Endothelial cell of umbilical vein (primary cell): ENCODE results near the gene SORCS1. TPM values are rescaled to one million over a fixed set of nuclear protein-coding genes. Genes with fewer than 3 reads are reported as not detected.

ENCODE experiments used
- BruUV-seq: library from RNA; stranded (reverse); fragments of 400-500 nt; replicated peaks from 2 replicates; lab custom pipeline; 2021; lab: Mats Ljungman, UMichigan
- CTCF ChIA-PET: fragments of 300-600, 350-600 bp; sonication (Branson Sonifier 250); formaldehyde crosslinking; loops from one replicate; lab custom pipeline; 2021; ENCODE audit warnings: antibody characterized with exemption, inconsistent platforms; lab: Charles Lee
- POLR2A ChIA-PET: fragments of 300-600, 350-600 bp; sonication (Branson Sonifier 250); formaldehyde crosslinking; loops from one replicate; lab custom pipeline; 2021; ENCODE audit warnings: antibody characterized with exemption, inconsistent platforms; lab: Charles Lee
- DNase-seq: peaks from one replicate; pipeline ENCODE4 v3.0.0-alpha.2; 2011; ENCODE audit warnings: low read depth, low spot score
- FAIRE-seq: peaks from 2 replicates; lab custom pipeline; 2011; peaks lifted over from hg19 to GRCh38; lab: Jason Lieb, UNC
- H2AFZ ChIP-seq: 2 replicates; pipeline ENCODE4 v1.6.0; 2012; ENCODE audit warnings: low read depth, low read length, control low read depth, inconsistent platforms
- H3K27ac ChIP-seq: 2 replicates; pipeline ENCODE4 v1.5.1; 2011; ENCODE audit warnings: low read depth, mild to moderate bottlenecking, control low read depth, low read length, moderate library complexity; ENCODE audit not compliant: insufficient read depth
- H3K27me3 ChIP-seq, 2 experiments: 2 replicates each; pipeline versions ENCODE4 v1.6.0 to v1.6.1; 2011; ENCODE audit warnings: low read length in 2 of 2, mixed read lengths in 1 of 2; ENCODE audit not compliant: control insufficient read depth in 2 of 2, insufficient read depth in 2 of 2
- H3K36me3 ChIP-seq, 2 experiments: 2 replicates in 1 of 2; 3 replicates in 1 of 2; pipeline ENCODE4 v1.5.1; 2011; ENCODE audit warnings: low read length in 2 of 2, mild to moderate bottlenecking in 1 of 2, moderate library complexity in 1 of 2; ENCODE audit not compliant: control insufficient read depth in 2 of 2, insufficient read depth in 2 of 2; ENCODE audit errors: extremely low read depth in 1 of 2
- H3K4me1 ChIP-seq: 3 replicates; pipeline ENCODE4 v1.5.1; 2011; ENCODE audit warnings: mild to moderate bottlenecking, low read length; ENCODE audit not compliant: control insufficient read depth, insufficient read depth; ENCODE audit errors: extremely low read depth
- H3K4me2 ChIP-seq: 2 replicates; pipeline ENCODE4 v1.6.1; 2011; ENCODE audit warnings: low read length, control low read depth, mixed read lengths; ENCODE audit not compliant: insufficient read depth
- H3K4me3 ChIP-seq, 3 experiments: fragments of 200-600 bp in 1 of 3; sonication (generic), shearing (Covaris generic) in 1 of 3; replicated peaks in 1 of 3; 2 replicates each; pipeline ENCODE4 v1.5.1; 2011 to 2016; ENCODE audit warnings: control low read depth in 3 of 3, low read length in 3 of 3, mild to moderate bottlenecking in 2 of 3, inconsistent platforms in 1 of 3, low read depth in 1 of 3, moderate library complexity in 1 of 3; ENCODE audit not compliant: insufficient read depth in 1 of 3
- H3K79me2 ChIP-seq: 2 replicates; pipeline ENCODE4 v1.6.0; 2012; ENCODE audit warnings: low read length, inconsistent platforms; ENCODE audit not compliant: control insufficient read depth, insufficient read depth
- H3K9ac ChIP-seq: replicated peaks from 2 replicates; pipeline ENCODE3; 2011; ENCODE audit warnings: low read length, control low read depth; ENCODE audit not compliant: insufficient read depth; ENCODE audit errors: extremely low read depth
- H3K9me1 ChIP-seq: replicated peaks from 3 replicates; pipeline ENCODE4 v1.6.0; 2011; ENCODE audit warnings: mild to moderate bottlenecking, low read length; ENCODE audit not compliant: control insufficient read depth, insufficient read depth; ENCODE audit errors: extremely low read depth
- H3K9me3 ChIP-seq: replicated peaks from 2 replicates; pipeline ENCODE4 v1.5.1; 2012; ENCODE audit warnings: low read length, inconsistent platforms; ENCODE audit not compliant: control insufficient read depth, insufficient read depth
- H4K20me1 ChIP-seq: replicated peaks from 2 replicates; pipeline ENCODE3; 2011; ENCODE audit warnings: mild to moderate bottlenecking, low read length; ENCODE audit not compliant: control insufficient read depth, insufficient read depth; ENCODE audit errors: extremely low read depth
- EZH2 ChIP-seq: IDR thresholded peaks from 2 replicates; pipeline ENCODE4 v1.6.1; 2012; ENCODE audit warnings: borderline replicate concordance, low read depth, mild to moderate bottlenecking, moderate library complexity, low read length, inconsistent platforms; ENCODE audit not compliant: severe bottlenecking
- FOS ChIP-seq: IDR thresholded peaks from 2 replicates; pipeline ENCODE4 v1.6.1; 2011; ENCODE audit warnings: mild to moderate bottlenecking, low read length, moderate library complexity, borderline replicate concordance; ENCODE audit not compliant: insufficient read depth
- GATA2 ChIP-seq: IDR thresholded peaks from 2 replicates; pipeline ENCODE4 v1.7.0; 2011; ENCODE audit warnings: low read depth, mild to moderate bottlenecking, moderate library complexity, mixed read lengths, low read length; ENCODE audit not compliant: insufficient read length, insufficient read depth
- JUN ChIP-seq: IDR thresholded peaks from 2 replicates; pipeline ENCODE4 v1.6.1; 2011; ENCODE audit warnings: borderline replicate concordance, low read depth; ENCODE audit not compliant: insufficient read length, insufficient read depth
- MYC ChIP-seq: IDR thresholded peaks from one replicate; pipeline ENCODE4 v1.6.1; 2011; ENCODE audit warnings: mild to moderate bottlenecking, low read depth, low read length
- POLR2A ChIP-seq: IDR thresholded peaks from 2 replicates; pipeline ENCODE4 v1.6.1; 2012; ENCODE audit warnings: low read depth, mild to moderate bottlenecking, control low read depth, low read length
- POLR2AphosphoS5 ChIP-seq: IDR thresholded peaks from 2 replicates; pipeline ENCODE4 v1.6.1; 2012; ENCODE audit warnings: low read depth, mild to moderate bottlenecking, control low read depth, low read length, moderate library complexity; ENCODE audit not compliant: insufficient read depth
- dilution Hi-C: fragments of 300-500 bp; cut with MboI; formaldehyde crosslinking; loops from one replicate; pipeline ENCODE4 v1.15.0; 2019; ENCODE audit warnings: low sequenced_read_pairs; ENCODE audit not compliant: extremely low pct_ligation_motif_present
- intact Hi-C: fragments of 100-400 bp; cut with micrococcal nuclease; formaldehyde crosslinking; loops from one replicate; pipeline ENCODE4 v1.10.0; 2022
- polyA plus RNA-seq, 4 experiments: library from polyadenylated mRNA; depleted of rRNA in 3 of 4; stranded (reverse) in 3 of 4; unstranded in 1 of 4; fragments of >200 nt; gene quantifications; 2 replicates each; pipeline versions ENCODE4 v1.2.1 to v1.2.3, GENCODE V29; 2011 to 2012; ENCODE audit warnings: missing spikeins in 1 of 4
- total RNA-seq: library from RNA; stranded (reverse); gene quantifications from 2 replicates; pipeline ENCODE4 v1.2.3, GENCODE V29; 2021
- TF ChIP-seq, protein P1 (sequence below): IDR thresholded peaks from 2 replicates; pipeline ENCODE4 v1.6.1; 2011; ENCODE audit not compliant: insufficient read depth, insufficient read length
- TF ChIP-seq, protein P2 (sequence below), 2 donors: IDR thresholded peaks; 1 replicate in 1 of 2; 2 replicates in 1 of 2; pipeline ENCODE4 v1.5.1; 2011; ENCODE audit warnings: low read length in 2 of 2, mild to moderate bottlenecking in 2 of 2, moderate library complexity in 2 of 2, control low read depth in 1 of 2, inconsistent platforms in 1 of 2, low read depth in 1 of 2; ENCODE audit not compliant: insufficient read depth in 1 of 2; ENCODE audit errors: extremely low read depth in 1 of 2

Gene SORCS1
- total and polyA plus RNA-seq, 2 donors (not counting 3 experiments of a cell fraction or from before 2014, with no cell fraction given), result not detected

DNA sequence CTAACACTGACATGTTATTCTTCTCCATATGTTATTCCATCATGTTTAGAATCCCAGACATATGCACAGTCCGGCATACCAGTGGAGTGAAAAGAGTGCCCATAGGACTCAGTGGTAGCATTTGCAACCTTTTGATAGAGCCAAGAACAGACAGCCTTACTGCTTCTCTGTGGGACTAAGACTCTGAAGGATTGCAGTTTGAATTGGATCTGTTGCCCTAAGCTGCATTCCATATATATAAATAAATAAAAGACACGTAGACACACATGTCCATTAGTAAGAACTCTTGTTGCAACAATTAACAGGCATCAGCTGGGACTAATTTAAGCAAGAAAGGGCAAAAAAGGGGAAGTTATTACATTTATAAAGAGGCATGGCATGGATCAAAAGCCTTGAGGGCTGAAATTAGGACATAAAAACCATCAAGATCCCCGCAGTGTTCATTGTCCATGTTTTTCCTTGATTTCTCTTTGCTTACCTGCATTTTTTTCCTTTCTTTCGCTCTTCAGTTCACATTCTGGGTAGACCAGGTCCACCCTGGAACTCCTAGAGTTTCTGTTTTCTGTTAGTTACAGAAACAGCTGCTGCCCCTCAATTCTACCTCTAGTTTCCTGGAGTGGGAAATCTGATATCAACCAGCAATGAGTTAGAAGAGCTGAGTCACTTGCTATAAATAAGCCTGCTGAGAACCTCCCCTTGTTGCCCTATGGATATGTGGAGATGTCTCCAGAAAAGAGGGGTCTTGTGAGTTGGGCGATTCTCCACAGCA, 132.4 kb downstream of the SORCS1 start:
- ChIA-PET POLR2A (no interaction called here), CTCF (interaction anchor here (0.6 kb wide), 1 partner anchor 68 kb away, joined by 3 read pairs; no protein-coding TSS in a partner anchor)
- BruUV-seq, result no TSS peak
- Histone ChIP-seq H3K4me1 (no peaks in the 10 kb centered on the region), H3K4me2 (no peak overlapping the region), H3K9me3 (peaks cover 6% of the 10 kb centered on the region), H3K27me3 (no peaks in the 10 kb centered on the region), H2AFZ (no peak overlapping the region), H3K4me3 (no peak overlapping the region), H3K9me1 (no peaks in the 10 kb centered on the region), H3K36me3 (no peaks in the 10 kb centered on the region), H3K79me2 (no peaks in the 10 kb centered on the region), H3K27ac (no peak overlapping the region), H4K20me1 (no peaks in the 10 kb centered on the region), H3K9ac (no peak overlapping the region)
- TF ChIP-seq EZH2, result no peak
- TF ChIP-seq, protein P1, sequence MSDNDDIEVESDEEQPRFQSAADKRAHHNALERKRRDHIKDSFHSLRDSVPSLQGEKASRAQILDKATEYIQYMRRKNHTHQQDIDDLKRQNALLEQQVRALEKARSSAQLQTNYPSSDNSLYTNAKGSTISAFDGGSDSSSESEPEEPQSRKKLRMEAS, result no peak
- TF ChIP-seq POLR2AphosphoS5, result no peak
- no peak for TF ChIP-seq POLR2A
- DNase-seq, result no peak
- FAIRE-seq, result no peak
- intact Hi-C loops, result no loop called here
- dilution Hi-C loops, result no loop called here

DNA sequence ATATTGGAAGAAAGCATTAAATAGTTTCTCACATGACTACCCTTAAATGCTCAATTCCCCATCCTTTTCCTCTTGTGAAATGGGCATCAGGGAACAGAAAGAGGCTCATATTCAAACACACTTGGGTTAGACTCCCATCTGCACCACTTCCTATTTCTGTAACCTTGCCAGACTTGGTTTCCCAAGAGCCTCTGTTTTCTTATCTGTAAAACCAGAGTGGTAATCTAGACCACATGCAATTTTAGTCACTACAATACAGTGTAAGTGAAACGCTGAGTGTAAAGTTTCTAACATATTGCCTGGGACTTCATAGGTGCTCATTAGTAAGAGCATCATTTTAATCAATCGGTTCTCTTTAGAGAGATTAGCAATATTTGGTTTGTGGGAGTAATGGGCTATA, 136.3 kb downstream of the SORCS1 start:
- Histone ChIP-seq H3K27me3 (no peaks in the 10 kb centered on the region), H3K9me1 (no peaks in the 10 kb centered on the region), H4K20me1 (no peaks in the 10 kb centered on the region), H3K9me3 (peaks cover 6% of the 10 kb centered on the region), H3K9ac (no peak overlapping the region), H3K4me1 (no peaks in the 10 kb centered on the region), H3K36me3 (no peaks in the 10 kb centered on the region), H3K4me3 (no peak overlapping the region), H3K27ac (no peak overlapping the region), H2AFZ (no peak overlapping the region), H3K79me2 (no peaks in the 10 kb centered on the region), H3K4me2 (no peak overlapping the region)
- FAIRE-seq, result no peak
- CTCF ChIA-PET, result no interaction called here
- TF ChIP-seq GATA2 (no peak), POLR2A (no peak), MYC (no peak), JUN (no peak), EZH2 (no peak), POLR2AphosphoS5 (no peak), FOS (no peak)
- TF ChIP-seq, protein P2, sequence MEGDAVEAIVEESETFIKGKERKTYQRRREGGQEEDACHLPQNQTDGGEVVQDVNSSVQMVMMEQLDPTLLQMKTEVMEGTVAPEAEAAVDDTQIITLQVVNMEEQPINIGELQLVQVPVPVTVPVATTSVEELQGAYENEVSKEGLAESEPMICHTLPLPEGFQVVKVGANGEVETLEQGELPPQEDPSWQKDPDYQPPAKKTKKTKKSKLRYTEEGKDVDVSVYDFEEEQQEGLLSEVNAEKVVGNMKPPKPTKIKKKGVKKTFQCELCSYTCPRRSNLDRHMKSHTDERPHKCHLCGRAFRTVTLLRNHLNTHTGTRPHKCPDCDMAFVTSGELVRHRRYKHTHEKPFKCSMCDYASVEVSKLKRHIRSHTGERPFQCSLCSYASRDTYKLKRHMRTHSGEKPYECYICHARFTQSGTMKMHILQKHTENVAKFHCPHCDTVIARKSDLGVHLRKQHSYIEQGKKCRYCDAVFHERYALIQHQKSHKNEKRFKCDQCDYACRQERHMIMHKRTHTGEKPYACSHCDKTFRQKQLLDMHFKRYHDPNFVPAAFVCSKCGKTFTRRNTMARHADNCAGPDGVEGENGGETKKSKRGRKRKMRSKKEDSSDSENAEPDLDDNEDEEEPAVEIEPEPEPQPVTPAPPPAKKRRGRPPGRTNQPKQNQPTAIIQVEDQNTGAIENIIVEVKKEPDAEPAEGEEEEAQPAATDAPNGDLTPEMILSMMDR (IDR thresholded peaks at IDR 0.05; ENCODE audit: extremely low read depth in 1 of 2, insufficient read depth in 1 of 2, low read depth in 1 of 2, low read length in 2 of 2), result no peak
- TF ChIP-seq, protein P1, result no peak
- dilution Hi-C loops, result no loop called here
- DNase-seq, result no peak
- BruUV-seq, result no TSS peak
- intact Hi-C loops, result no loop called here
- POLR2A ChIA-PET, result no interaction called here
